ENCODE data around the gene LAMB2.

- TF ChIP-seq YY1 (IDR thresholded peaks at IDR 0.05; ENCODE audit: low read depth) (no peak), CTCF (IDR thresholded peaks at IDR 0.05) (no peak), RFX5 (IDR thresholded peaks at IDR 0.05; ENCODE audit: low read length) (no peak), GABPA (IDR thresholded peaks at IDR 0.05; ENCODE audit: low read depth) (no peak), EP300 (IDR thresholded peaks at IDR 0.05; ENCODE audit: borderline replicate concordance in 1 of 2, low read depth in 1 of 2, low read length in 1 of 2) (no peak), GATA2 (CRISPR knock-in tag; IDR thresholded peaks at IDR 0.05) (no peak), MAX (IDR thresholded peaks at IDR 0.05; ENCODE audit: low read depth) (no peak), USF2 (IDR thresholded peaks at IDR 0.05; ENCODE audit: borderline replicate concordance, low read depth, low read length) (no peak), REST (IDR thresholded peaks at IDR 0.05; ENCODE audit: low read depth, low read length) (no peak), RAD21 (IDR thresholded peaks at IDR 0.05; ENCODE audit: low read length) (no peak), FOXJ3 (CRISPR knock-in tag; IDR thresholded peaks at IDR 0.05) (no peak), RCOR1 (IDR thresholded peaks at IDR 0.05; ENCODE audit: low read length) (no peak)
These were observed 32.7 kb downstream of the LAMB2 start for GRCh38 chr3:49100046-49100615.
